Pulmonary artery endothelial cell (primary cell): ENCODE measurements around the gene SRI. TPM values are rescaled to one million over a fixed set of nuclear protein-coding genes. Genes with fewer than 3 reads are reported as not detected.

Experiments used
- DNase-seq: peaks from one replicate; pipeline ENCODE4 v3.0.0-alpha.2; 2011; ENCODE audit warnings: low read depth, low spot score
- total RNA-seq: library from RNA; depleted of rRNA; stranded (reverse); fragments of >200 nt; gene quantifications from 2 replicates; pipeline ENCODE4 v1.2.3, GENCODE V29; 2014

The SRI gene
- total RNA-seq, 1 donor from 2014 or later, result 201 TPM

GRCh38 chr7:88226201-88226600 is 6.4 kb upstream of the SRI start:
- DNase-seq, result no peak

- DNase-seq, result no peak
Measured at GRCh38 chr7:88224601-88225275, 4.9 kb upstream of the SRI start.

- DNase-seq, result no peak
Measured at GRCh38 chr7:88223265-88223664, 3.4 kb upstream of the SRI start.

GRCh38 chr7:88218836-88219605 is 817 bp downstream of the SRI start:
- DNase-seq, result peak; percentile 22

- no peak for DNase-seq
Measured at GRCh38 chr7:88218429-88218745, 1.5 kb downstream of the SRI start.

DNA sequence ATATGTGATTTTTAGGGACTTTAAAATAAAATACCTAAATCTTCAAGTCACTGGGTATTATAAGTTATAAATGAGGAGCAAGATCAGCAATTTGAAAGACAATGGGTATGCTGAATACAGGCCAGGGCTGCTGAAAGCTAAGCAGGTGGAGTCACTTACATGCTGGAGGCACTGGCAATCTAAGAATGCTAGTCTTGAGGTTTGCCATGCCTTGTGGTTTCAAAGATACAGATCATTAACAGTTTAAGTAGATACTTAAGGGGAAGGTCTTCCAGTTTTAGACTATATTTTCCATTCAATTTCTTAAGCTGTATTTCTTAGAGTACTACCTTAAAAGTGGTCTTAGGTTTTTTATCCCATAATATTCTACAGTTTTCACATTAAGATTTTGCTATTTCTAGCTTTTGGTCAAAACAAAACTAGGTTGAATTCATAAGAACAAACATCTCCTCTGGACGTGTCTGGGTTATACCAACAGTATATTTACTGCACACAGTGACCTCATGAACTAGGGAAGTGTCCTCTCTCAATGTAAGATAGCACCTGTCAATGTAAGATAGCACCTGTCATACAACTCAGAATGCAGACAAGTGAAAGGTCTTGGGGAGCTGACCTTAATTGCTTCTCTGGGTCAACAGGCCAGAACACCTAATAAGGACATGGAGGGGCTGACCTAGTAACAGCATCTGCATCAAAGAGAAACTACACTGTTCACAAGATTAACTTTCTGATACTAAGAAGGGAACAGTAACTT is 2.0 kb downstream of the SRI start:
- no peak for DNase-seq

DNA sequence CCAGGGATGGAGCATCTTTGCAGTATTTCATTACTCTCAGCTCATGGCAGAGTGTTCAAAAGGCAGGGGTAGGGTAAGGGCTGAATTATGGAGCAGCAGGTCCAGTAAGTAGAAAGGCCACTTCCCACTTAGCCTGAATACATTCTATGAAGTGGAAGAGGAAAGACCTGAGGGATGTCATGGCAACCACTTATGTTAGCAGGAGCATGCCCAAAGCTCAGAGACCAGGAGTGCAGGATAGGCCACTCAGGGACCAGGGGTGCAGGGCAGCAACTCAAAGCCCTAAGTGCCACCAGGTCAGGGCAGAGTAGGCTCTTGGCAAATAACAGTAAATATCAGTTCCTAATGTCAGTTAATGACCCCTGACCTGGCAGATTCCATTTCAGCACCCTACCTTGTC is 3.6 kb downstream of the SRI start:
- no peak for DNase-seq

- DNase-seq, result no peak
Measured at GRCh38 chr7:88215295-88215694, 4.5 kb downstream of the SRI start.

- DNase-seq, result no peak
Measured at GRCh38 chr7:88214456-88214855, 5.4 kb downstream of the SRI start.

GRCh38 chr7:88212918-88213317 is 6.9 kb downstream of the SRI start:
- no peak for DNase-seq

DNA sequence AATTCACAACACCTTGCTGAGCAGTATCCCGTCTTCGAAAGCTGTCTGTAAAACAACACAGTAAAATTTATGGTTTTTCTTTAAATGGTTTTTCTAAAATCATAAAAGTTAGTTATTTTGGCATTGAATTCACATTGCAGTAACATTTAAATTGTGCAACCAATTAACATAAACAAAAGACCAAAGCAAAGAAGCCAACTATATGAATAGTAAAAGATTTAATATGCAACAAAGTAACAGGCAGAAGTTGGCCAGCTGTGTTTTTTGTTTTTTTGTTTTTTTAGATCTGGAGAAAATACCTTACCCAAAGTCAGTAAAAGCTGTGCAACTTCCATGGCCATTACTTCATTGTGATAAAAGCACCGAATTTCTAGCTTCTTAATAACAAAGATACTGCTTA is 11.3 kb downstream of the SRI start:
- DNase-seq, result no peak

GRCh38 chr7:88206254-88206653 is 13.6 kb downstream of the SRI start:
- DNase-seq, result no peak

DNA sequence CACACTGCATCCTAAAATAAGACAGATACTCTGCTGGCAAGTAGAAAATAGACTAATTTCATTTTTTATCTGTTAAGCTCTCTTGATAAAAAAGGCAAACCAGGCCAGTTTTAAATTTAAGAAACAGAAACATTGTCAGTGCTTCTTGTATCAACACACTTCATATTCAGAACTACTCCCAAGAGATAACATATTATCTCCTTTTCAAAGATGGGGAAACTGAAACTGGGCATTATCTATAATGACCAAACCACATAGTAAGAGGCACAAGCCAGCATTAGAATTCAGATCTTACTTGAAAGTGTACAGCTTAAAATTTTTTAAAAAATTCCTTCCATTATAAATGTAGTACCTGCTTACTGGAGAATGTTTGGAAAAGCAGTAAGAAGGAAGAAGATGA is 14.7 kb downstream of the SRI start:
- no peak for DNase-seq

DNA sequence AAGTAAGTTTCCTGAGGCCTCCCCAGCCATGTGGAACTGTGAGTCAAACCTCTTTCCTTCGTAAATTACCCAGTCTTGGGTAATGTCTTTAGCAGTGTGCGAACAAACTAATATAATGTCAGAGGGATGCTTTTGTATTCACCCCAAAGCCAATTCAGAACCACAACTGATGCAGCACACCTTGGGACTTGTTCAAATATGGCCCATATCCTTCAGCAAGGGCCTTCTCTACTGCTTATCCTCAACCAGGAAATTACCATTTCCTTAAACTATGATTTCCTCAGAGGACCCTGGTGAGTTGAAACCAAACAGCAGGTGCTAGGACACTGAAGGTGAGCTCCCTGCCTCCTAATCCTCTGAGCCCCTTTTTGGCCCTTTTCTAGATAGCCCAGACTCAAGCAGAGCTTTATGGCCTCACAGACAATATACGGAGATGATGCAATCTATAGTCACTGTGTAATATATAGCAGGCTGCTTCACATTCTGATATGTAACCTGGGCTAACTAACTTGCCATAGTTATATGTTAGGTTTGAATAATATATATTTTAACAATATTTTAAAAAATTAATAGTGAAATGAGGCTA is 15.2 kb downstream of the SRI start:
- DNase-seq, result no peak

- no peak for DNase-seq
Measured at GRCh38 chr7:88203401-88203800, 16.4 kb downstream of the SRI start.

GRCh38 chr7:88202799-88203198 is 17.0 kb downstream of the SRI start:
- no peak for DNase-seq

DNA sequence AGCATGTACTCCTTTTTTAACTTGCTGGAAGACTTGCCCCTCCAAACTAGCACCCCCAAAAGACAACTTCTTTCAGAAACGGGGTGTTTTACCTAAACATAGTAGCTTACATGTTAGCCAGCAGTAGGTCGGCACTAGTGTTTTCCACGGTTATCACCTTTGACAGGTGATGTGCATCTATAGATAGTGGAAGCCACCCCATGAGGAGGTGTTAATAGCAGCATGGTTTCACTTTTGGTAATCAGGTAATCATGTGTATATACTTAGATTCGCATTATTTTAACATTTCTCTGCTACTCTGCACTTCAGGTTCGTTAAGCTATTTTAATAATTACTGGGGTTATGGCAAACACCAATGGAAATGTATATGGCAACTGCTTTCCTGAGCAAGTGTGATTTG is 17.6 kb downstream of the SRI start:
- DNase-seq, result no peak

DNA sequence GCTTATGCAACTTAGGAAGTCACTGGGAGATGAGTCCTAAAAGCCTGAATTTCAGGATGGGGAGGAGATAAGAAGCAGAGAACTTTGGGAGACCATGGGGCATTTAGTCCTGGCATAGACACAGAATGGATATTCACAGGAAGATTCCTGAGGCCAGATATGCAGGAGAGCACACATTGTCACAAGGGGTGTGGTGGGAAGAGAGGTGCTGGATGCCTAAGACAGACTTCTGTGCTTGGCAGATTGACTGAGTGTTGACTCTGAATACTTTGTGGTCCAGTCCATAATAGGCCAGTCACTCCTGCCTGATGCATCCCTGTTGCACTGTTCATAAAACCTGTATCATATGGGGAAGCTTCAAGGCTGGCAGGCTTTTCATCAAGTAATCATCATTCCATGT is 18.5 kb downstream of the SRI start:
- no peak for DNase-seq

GRCh38 chr7:88200789-88201188 is 19.0 kb downstream of the SRI start:
- DNase-seq, result no peak

GRCh38 chr7:88200261-88200660 is 19.6 kb downstream of the SRI start:
- DNase-seq, result no peak

DNA sequence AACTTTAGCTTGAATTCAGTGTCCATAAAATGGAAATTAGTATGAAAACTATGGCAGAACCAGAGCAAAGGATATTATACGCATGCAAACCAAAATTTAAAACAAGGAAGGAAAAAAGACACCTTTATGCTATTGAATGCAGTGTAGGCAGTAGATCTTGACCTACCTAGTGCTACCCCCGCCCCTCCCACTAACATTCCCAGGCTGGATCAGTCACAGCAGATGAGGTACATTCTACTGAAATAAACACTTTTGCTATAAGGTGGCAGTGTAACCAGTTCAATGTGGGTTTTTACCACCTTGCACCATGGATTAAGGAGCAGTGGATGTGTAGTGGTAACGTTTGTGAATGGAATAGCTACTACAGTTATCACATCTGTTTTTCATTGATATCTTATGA is 27.9 kb downstream of the SRI start:
- no peak for DNase-seq

GRCh38 chr7:88185650-88186049 is 34.2 kb downstream of the SRI start:
- DNase-seq, result no peak
